Lung (tissue), 12 donors: ENCODE results near the gene ACVR2B. TPM values are rescaled to one million over a fixed set of nuclear protein-coding genes. Genes with fewer than 3 reads are reported as not detected.
A peak's percentile ranks its signal among the peaks of the same experiment; 100 is the strongest.

Experiments
- ATAC-seq: fragments of 200-7000 bp; cut with Tn5 transposase; one replicate; pipeline ENCODE4 v1.9.1; 2020; ENCODE audit warnings: moderate number of reproducible peaks; ENCODE audit not compliant: insufficient read depth, low FRiP score
- DNase-seq, 3 donors: peaks; one replicate each; pipeline ENCODE4 v3.0.0-alpha.2; 2013 to 2017
- H3K27ac ChIP-seq, 2 donors: one replicate each; pipeline ENCODE4 v1.5.1; 2013; ENCODE audit warnings: mild to moderate bottlenecking in 2 of 2, moderate library complexity in 2 of 2, control low read depth in 1 of 2, inconsistent platforms in 1 of 2, low read depth in 1 of 2, low read length in 1 of 2
- H3K27me3 ChIP-seq, 3 donors: one replicate each; pipeline ENCODE4 v1.5.1; 2013; ENCODE audit warnings: low read length in 2 of 3; ENCODE audit not compliant: control insufficient read depth in 3 of 3, insufficient read depth in 3 of 3
- H3K36me3 ChIP-seq, 4 donors: one replicate each; pipeline ENCODE4 v1.5.1; 2013; ENCODE audit warnings: low read length in 4 of 4, mild to moderate bottlenecking in 1 of 4, moderate library complexity in 1 of 4; ENCODE audit not compliant: control insufficient read depth in 4 of 4, insufficient read depth in 4 of 4
- H3K4me1 ChIP-seq, 5 donors: one replicate each; pipeline ENCODE4 v1.5.1; 2013; ENCODE audit warnings: low read length in 5 of 5, mild to moderate bottlenecking in 2 of 5, moderate library complexity in 1 of 5; ENCODE audit not compliant: control insufficient read depth in 5 of 5, insufficient read depth in 5 of 5
- H3K4me3 ChIP-seq: one replicate; pipeline ENCODE4 v1.5.1; 2013; ENCODE audit warnings: mild to moderate bottlenecking, control low read depth, moderate library complexity
- H3K9ac ChIP-seq, 2 donors: one replicate each; pipeline ENCODE4 v1.5.1; 2013; ENCODE audit warnings: low read length in 2 of 2, control low read depth in 1 of 2; ENCODE audit not compliant: insufficient read depth in 1 of 2
- H3K9me3 ChIP-seq, 4 donors: one replicate each; pipeline ENCODE4 v1.5.1; 2013; ENCODE audit warnings: low read length in 3 of 4, mild to moderate bottlenecking in 1 of 4, moderate library complexity in 1 of 4; ENCODE audit not compliant: control insufficient read depth in 4 of 4, insufficient read depth in 3 of 4
- CTCF ChIP-seq: IDR thresholded peaks from 2 replicates; pipeline ENCODE4 v1.5.1; 2012; ENCODE audit warnings: mild to moderate bottlenecking; ENCODE audit errors: control extremely low read depth, extremely low read depth
- WGBS, 2 donors: extraction: QIAGEN DNeasy Blood & Tissue Kit; methylation state at CpG; one replicate each; pipeline ENCODE4 v1.1.7; 2013; 5-methylcytosine and 5-hydroxymethylcytosine counted together
- polyA plus RNA-seq, 2 donors: library from polyadenylated mRNA; stranded (reverse); fragments of 200-250 nt; gene quantifications; one replicate each; pipeline ENCODE4 v1.2.1, GENCODE V29; 2013
- total RNA-seq, 2 donors: library from RNA; depleted of rRNA in 1 of 2; stranded (reverse); fragments of >200 nt in 1 of 2; gene quantifications; one replicate each; pipeline ENCODE4 v1.2.1, GENCODE V29; 2014 to 2021
- donor health status: control.
- donor health status: control.
- donor health status: Bipolar disorder and iron deficiency.
- donor health status: healthy.
- donor health status: DM: yes; HTN: yes; CAD: no.

Gene ACVR2B
- total and polyA plus RNA-seq, 4 donors = 0.80 to 16.0 (median 3.5) TPM

- Histone ChIP-seq H3K27ac (no peak overlapping the region), H3K4me3 (no peak overlapping the region), H3K4me1 (peaks cover 0 to 12% (median 6%) of the 10 kb centered on the region in 5 donors), H3K27me3 (no peaks in the 10 kb centered on the region), H3K9ac (no peak overlapping the region), H3K36me3 (peaks cover 0 to 3% (median 0%) of the 10 kb centered on the region in 4 donors), H3K9me3 (peaks cover 0 to 3% (median 2%) of the 10 kb centered on the region in 4 donors)
- ATAC-seq (no peak), DNase-seq (no peak)
- WGBS, 2 donors = 96 to 100% methylated on average over 1 of the region's 1 CpG
- no peak for TF ChIP-seq CTCF
Observed at GRCh38 chr3:38469852-38470251, 16.2 kb downstream of the ACVR2B start.

- H3K4me3 ChIP-seq = no peak overlapping the region
- H3K9ac ChIP-seq = no peak overlapping the region
- H3K9me3 ChIP-seq = peaks cover 0 to 3% (median 0%) of the 10 kb centered on the region in 4 donors
- no peak overlapping the region for H3K27ac ChIP-seq
- ATAC-seq (peak; percentile 22), DNase-seq (no peak)
- no peaks in the 10 kb centered on the region for H3K27me3 ChIP-seq
- H3K36me3 ChIP-seq = no peaks in the 10 kb centered on the region
- WGBS, 2 donors = 70 to 90% methylated on average over 3 of the region's 3 CpGs
- H3K4me1 ChIP-seq = peaks cover 0 to 12% (median 6%) of the 10 kb centered on the region in 5 donors
- no peak for TF ChIP-seq CTCF
Observed at GRCh38 chr3:38471260-38471857, 17.7 kb downstream of the ACVR2B start.

- Histone ChIP-seq H3K27ac (no peak overlapping the region), H3K4me1 (peaks cover 0 to 12% (median 6%) of the 10 kb centered on the region in 5 donors), H3K4me3 (no peak overlapping the region), H3K9me3 (peaks cover 0 to 3% (median 0%) of the 10 kb centered on the region in 4 donors), H3K36me3 (no peaks in the 10 kb centered on the region), H3K27me3 (no peaks in the 10 kb centered on the region), H3K9ac (no peak overlapping the region)
- no peak for ATAC-seq
- no peak for DNase-seq
- WGBS, 2 donors = 85 to 100% methylated on average over 1 of the region's 1 CpG
- TF ChIP-seq CTCF = no peak
Observed at GRCh38 chr3:38472342-38472741, 18.7 kb downstream of the ACVR2B start.
